NCI-H1048 (cell line): ENCODE results near the gene UGT1A4.
"Not testable (repeated sequence)": the region's sequence is repeated elsewhere in the genome, so short reads cannot be mapped to it uniquely, and the experiment has no call there.

Source experiments
- DNase-seq: peaks from one replicate; lab custom pipeline; 2025; lab: John Stamatoyannopoulos, UW

UGT1A4 gene

DNA sequence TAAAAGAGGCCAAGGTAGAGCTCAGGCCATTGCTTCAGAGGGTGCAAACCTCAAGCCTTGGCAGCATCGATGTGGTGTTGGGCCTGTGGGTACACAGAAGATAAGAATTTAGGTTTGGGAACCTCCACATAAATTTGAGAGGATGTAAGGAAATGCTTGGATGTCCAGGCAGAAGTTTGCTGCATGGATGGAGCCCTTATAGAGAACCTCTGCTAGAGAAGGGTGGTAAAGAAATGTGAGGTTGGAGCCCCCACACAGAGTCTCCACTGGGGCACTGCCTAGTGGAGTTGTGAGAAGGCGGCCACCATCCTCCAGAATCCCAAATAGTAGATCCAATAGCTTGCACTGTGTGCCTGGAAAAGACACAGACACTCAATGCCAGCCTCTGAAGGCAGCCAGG lies 32.2 kb downstream of the UGT1A4 start:
- DNase-seq, result not testable (repeated sequence)

DNA sequence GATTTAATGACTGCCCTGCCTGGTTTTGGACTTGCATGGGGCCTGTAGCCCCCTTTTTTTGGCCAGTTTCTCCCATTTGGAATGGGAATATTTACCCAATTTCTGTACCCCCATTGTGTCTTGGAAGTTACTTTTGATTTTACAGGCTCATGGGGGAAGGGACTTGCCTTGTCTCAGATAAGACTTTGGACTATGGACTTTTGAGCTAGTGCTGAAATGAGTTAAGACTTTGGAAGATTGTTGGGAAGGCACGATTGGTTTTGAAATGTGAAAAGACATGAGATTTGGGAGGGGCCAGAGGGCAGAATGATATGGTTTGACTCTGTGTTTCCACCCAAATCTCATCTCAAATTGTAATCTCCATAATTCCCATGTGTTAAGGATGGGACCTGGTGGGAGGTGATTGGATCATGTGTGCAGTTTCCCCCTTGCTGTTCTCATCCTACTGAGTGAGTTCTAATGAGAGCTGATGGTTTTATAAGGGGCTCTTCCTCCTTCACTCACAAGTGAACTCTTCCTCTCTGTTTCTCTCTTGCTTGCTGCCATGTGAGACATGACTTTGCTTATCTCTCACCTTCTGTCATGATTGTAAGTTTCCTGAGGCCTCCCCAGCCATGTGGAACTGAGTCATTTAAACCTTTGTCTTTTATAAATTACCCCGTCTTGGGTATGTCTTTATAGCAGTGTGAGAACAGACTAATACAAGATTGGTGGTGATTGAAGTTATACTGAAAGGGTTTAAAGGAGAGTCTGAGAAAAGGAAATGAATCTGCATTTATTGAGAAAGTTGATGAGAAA lies 32.9 kb downstream of the UGT1A4 start:
- not testable (repeated sequence) for DNase-seq

DNA sequence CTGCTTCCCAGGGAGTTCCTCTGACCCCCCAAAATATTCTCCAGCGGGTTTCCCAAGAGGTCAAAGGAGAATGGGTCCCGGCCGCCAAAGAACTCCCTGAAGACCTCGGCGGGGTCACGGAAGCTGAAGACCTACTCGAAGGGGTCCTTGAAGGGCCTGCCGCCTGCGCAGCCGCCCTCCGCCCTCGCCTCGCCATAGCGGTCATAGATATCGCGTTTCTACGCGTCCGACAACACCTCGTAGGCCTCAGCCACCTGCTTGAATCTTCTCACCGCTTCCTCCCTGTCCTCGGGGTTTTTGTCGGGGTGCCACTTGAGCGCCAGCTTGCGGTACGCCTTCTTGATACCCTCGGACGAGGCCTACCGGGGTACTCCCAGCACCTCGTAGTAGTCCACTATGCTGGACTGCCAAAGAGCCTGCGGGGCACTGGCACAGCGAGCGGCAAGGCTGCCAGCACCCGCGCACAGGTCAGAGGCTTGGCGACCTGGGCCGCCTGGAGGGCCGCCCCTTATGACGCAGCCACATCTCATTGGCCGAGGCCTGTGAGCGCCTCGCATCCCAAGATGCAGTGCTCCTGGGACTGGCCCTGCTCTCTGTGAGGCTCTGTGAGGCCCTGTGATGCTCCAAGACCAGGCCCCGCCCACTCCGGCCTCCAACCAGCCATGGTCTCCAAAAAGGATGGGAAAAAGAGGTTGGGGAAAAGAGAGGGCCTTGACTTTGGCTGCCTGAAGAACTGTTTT lies 36.5 kb downstream of the UGT1A4 start:
- DNase-seq, result no peak

DNA sequence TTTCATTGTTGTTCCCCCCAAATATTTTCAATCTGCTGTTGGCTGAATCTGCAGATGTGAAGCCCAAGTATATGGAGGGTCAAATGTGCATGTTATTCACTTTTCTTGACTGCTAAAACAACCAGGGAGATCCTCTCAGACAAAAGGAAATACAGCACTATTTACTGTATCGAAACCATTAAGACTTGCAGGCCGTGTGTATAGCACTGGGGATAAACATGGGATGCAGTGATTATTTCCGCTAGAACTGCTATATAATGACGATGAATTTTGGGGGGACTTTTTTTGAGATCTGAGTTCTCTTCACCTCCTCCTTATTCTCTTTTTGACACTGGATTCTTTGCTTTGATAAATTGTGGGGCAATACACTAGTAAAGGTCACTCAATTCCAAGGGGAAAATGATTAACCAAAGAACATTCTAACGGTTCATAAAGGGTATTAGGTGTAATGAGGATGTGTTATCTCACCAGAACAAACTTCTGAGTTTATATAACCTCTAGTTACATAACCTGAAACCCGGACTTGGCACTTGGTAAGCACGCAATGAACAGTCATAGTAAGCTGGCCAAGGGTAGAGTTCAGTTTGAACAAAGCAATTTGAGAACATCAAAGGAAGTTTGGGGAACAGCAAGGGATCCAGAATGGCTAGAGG lies 38.0 kb downstream of the UGT1A4 start:
- no peak for DNase-seq

DNA sequence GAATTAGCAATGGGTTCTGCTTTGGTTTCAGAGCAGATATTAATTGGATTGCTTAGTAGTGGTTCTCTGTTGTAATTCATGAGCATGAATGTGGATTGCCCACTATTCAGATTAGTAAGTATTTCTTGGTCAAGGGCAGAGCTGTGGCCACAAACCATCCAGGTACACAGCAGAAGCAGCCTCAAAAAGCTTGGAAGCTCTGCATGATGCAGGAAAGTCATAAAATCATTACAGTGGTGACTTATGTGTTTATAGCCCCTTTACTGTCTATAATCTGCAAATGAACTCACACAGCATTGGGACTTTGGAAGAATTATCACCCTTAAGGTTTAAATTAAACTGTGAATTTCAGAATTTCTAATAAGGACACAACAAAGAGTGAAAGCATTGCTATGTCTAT lies 39.6 kb downstream of the UGT1A4 start:
- no peak for DNase-seq

DNA sequence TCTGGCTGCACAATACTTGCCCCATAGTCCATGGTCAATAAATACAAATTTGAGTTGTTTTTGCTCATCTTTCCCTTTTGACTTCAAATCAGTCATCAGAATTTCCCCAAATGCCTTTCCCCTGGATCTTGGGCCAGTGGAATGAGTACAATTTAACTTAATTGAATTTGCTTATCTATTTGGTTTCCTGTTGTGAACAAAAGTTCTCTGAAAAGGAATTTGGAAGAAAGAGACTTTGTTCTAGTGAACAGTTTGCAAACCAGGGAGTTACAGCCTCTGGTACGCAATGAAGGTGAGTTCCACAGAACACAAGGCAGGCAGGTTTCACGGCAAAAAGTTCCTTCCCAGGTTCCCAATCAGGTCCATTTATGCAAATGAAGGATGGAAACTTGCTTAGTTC lies 40.3 kb downstream of the UGT1A4 start:
- no peak for DNase-seq

DNA sequence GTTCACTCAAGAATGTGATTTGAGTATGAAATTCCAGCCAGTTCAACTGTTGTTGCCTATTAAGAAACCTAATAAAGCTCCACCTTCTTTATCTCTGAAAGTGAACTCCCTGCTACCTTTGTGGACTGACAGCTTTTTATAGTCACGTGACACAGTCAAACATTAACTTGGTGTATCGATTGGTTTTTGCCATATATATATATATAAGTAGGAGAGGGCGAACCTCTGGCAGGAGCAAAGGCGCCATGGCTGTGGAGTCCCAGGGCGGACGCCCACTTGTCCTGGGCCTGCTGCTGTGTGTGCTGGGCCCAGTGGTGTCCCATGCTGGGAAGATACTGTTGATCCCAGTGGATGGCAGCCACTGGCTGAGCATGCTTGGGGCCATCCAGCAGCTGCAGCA lies 41.5 kb downstream of the UGT1A4 start, which contains the start of gene UGT1A1:
Gene UGT1A1 (plus strand): TSS at position 228 of the 400 bp plus-strand sequence. CDS start 18 bp downstream, at position 246.
- no peak for DNase-seq

DNA sequence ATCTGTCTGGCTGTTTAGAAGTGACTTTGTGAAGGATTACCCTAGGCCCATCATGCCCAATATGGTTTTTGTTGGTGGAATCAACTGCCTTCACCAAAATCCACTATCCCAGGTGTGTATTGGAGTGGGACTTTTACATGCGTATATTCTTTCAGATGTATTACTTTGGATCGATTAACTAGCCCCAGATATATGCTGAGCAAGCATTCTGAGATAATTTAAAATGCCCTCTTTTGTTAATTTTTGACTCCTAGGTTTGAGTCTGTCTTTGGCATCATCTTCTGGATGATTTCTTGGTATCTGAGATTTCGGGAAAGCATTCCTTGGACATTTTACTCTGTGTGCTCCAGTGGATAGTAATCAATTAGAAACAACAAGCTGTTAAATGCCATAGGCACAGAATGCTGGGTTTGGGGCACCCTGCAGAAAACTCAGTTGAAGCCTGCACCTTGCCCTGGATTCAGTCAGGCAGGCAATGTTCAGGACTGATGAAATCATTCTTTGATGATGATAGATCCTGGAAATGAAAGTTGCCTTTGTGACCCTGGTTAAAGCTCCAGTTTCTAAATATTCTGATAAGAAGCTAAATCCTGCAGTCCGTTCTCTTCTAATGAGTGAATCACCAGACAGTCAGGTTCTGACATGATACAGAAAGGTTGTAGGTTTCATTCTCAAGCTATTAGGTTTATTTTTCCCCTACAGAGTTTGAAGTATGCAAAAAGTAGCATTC lies 42.7 kb downstream of the UGT1A4 start:
- DNase-seq, result no peak

DNA sequence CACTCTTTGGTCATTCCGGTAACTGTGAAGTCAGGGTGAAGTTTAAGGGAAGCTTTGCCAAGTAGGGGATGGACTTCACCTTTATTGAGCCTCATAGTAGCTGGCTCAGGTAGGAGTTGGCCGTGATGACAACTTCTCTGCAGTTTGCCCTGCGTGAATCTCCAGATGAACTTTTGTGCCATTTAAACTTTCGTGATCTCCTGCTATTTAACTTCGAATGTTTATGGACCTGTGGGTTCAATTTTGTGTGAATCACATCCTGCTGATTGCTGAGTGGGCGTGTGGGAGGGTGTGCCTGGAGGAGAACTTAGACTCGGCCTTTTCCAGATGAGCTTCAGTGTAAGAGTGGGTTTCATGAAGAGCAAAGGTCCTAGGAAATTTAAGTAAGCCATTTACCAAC lies 45.7 kb downstream of the UGT1A4 start:
- no peak for DNase-seq

DNA sequence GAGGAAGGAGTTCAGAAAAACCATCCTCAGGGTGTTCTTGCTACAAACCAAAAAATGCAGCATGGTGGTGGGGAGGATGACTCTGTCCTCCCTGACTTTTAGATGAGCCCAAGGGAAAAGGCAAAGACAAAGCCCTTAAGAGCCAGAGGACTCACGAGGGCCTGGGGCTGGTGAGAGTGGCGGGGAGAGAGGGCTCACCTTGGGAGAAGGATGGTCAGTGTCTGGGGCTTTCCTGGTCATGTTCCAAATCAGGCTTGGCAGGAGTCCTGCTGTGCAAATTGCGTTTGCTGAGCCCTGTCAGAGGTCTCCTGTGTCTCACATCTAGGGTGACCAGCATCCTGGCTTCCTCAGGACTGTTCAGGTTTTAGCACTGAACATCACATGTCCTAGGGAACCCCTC lies 46.2 kb downstream of the UGT1A4 start:
- DNase-seq, result no peak

DNA sequence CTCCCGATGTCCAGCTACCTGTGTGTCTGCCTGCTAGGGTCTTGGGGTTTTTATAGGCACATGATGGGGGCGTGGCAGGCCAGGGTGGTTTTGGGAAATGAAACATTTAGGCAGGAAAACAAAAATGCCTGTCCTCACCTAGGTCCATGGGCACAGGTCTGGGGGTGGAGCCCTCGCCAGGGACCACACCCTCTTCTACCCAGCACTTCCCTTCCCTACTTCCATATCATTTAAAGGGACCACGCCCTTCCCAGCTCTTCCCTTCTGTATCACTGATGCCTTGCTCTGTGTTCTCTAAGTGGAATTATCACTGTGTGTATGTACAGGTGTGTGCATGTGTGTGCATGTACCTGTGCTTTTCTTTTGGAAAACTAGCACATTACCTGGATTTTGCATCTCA lies 47.9 kb downstream of the UGT1A4 start:
- DNase-seq, result no peak

DNA sequence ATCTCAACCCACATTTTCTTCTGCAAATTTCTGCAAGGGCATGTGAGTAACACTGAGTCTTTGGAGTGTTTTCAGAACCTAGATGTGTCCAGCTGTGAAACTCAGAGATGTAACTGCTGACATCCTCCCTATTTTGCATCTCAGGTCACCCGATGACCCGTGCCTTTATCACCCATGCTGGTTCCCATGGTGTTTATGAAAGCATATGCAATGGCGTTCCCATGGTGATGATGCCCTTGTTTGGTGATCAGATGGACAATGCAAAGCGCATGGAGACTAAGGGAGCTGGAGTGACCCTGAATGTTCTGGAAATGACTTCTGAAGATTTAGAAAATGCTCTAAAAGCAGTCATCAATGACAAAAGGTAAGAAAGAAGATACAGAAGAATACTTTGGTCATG lies 49.5 kb downstream of the UGT1A4 start:
- DNase-seq, result no peak

DNA sequence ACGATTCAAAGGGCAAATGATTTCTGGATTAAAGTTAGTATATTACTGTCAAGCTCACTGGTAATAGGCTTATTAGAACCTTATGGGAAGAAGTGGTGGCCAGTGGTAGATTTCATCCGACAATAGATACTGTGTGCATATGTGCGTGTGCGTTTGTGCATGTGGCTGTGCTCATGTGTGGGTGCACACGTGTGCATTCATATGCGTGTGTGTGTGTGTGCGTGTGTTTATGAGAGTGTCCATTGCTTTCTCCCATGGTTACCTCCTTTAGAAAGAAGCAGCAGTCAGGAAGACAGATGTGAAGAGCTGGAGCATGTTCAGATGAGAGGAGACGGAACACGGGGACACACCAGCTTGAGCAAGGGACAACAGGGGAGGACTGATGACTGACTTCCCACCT lies 50.7 kb downstream of the UGT1A4 start:
- DNase-seq, result no peak

DNA sequence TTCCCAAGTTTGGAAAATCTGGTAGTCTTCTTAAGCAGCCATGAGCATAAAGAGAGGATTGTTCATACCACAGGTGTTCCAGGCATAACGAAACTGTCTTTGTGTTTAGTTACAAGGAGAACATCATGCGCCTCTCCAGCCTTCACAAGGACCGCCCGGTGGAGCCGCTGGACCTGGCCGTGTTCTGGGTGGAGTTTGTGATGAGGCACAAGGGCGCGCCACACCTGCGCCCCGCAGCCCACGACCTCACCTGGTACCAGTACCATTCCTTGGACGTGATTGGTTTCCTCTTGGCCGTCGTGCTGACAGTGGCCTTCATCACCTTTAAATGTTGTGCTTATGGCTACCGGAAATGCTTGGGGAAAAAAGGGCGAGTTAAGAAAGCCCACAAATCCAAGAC lies 53.6 kb downstream of the UGT1A4 start:
- no peak for DNase-seq

DNA sequence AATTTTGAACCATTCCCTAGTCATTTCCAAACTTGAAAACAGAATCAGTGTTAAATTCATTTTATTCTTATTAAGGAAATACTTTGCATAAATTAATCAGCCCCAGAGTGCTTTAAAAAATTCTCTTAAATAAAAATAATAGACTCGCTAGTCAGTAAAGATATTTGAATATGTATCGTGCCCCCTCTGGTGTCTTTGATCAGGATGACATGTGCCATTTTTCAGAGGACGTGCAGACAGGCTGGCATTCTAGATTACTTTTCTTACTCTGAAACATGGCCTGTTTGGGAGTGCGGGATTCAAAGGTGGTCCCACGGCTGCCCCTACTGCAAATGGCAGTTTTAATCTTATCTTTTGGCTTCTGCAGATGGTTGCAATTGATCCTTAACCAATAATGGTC lies 54.0 kb downstream of the UGT1A4 start:
- no peak for DNase-seq

DNA sequence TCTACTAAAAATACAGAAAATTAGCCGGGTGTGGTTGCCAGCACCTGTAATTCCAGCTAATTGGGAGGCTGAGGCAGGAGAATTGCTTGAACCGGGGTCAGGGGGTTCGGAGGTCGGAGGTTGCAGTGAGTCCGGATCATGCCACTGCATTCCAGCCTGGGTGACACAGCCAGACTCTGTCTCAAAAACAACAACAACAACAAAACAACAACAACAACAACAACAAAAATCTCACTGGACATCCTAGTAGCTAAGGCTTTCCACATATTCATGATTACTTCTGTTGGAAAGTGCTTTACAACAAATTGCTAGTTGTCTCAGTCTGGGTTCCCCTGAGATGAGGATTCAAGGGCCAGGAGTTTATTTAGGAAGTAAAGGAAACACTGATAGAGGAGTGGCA lies 55.3 kb downstream of the UGT1A4 start:
- no peak for DNase-seq

DNA sequence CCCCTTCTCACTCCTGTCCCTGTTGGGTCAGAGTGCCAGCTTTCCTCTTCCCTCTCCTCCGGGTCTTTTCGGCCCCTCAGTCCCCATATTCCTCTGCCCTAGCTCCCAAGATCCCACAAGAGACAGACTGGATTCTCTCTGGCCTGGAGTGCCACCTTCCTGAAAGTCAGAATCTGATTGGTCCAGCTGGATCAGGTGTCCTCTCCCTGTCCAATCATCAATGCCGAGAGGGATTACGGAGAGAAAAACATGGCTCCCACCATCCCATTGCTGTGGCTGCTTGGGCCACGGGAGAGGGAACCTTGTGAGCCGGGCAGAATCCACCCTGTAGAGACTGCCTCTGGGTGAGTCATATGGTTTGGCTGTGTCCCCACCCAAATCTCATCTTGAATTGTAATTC lies 56.9 kb downstream of the UGT1A4 start:
- no peak for DNase-seq

DNA sequence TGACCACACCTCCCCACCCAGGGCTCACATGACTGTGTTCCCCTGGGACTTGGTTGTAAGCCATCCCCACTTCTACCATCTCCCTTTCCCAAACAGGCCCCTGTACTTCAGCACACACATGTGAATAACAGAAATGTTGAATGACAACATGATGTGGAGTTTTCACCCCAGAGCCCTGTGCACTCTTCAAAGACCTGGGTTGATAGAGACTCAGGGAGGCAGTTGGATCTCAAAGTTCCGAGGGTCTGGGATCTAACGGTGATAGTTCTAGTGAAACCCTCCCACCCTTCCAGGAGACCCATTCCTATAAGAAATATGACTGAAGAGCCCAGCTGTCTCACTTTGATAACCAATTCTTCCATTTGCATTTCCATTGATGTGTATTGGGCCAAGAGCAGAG lies 59.5 kb downstream of the UGT1A4 start, which contains the start of gene MROH2A:
Gene MROH2A (plus strand): TSS at position 301 of the 400 bp plus-strand sequence. CDS start 1,029 bp downstream, outside the sequence.
- DNase-seq, result no peak

DNA sequence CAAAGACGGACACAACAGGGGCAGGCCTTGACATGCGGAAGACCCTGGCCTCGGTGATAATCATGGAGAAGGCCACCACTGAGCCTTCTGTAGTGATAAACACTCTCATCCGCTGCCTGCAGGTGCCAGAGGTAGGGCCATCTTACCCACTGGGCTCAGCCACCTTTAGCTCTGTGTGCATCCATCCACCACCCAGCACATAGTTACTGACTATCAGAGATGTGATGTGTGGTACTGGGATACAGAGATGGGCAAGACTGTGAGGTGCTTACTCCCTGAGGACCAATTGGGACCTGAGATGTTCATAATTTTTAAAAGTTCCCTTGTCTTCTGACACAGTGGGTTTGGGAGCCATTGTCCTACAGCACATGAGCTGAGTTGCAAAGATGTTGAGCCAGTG lies 61.2 kb downstream of the UGT1A4 start:
- no peak for DNase-seq

DNA sequence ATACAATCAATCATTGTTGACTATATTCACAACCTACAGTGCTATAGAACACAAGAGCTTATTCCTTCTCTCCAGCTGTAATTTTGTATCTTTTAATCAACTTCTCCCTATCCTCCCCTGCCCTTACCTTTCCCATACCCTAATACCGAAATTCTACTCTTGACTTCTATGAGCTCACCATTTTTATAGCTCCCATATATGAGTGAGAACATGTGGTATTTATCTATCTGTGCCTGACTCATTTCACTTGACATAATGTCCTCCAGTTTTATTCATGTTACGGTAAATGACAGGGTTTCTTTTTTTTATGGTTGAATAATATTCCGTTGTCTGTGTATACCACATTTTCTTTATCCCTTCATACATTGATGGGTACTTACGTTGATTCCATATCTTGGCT lies 62.2 kb downstream of the UGT1A4 start:
- no peak for DNase-seq

DNA sequence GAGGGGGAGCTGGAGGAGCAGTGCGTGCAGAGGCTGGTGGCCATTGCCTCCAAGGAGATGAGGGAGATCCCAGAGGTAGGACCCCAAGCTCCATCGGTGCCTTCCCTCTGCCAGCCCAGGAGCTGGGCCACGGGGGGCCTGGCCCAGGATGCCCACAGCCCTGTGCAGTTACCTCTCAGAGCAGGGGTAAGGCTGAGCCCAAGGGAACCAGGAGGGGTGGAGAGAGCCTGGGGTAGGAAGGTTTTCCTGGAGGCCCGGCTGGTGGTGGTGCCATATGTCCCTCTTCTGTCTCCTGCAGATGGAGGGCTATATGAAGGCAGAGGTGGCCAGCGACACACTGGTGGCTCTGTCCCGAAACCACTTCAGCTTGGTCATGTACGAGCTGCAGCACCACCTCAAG lies 71.0 kb downstream of the UGT1A4 start:
- DNase-seq, result no peak
